Measurements from ENCODE around the gene DNAJC17. TPM values are rescaled to one million over a fixed set of nuclear protein-coding genes. Genes with fewer than 3 reads are reported as not detected.

DNAJC17 gene
- total RNA-seq, 1 experiment from 2014 or later = 36.1 TPM

DNA sequence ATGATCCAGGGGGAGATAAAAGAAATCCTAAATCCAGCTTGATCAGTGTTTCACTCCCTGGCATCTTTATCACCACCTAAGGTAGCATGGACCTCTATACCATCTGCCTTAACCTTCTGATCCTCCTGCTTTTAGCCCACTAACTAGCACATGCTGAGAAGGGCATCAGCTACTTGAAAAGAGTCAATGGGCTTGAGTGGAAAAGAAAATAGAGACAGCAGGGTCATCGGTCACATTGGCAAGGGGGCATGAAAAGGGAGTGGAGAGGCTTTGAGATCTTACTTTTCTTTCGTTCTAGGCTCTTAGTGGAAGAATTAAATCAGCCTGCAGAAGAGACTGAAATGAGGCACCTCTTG, 623 bp downstream of the DNAJC17 start:
- Histone ChIP-seq H3K36me3 (ENCODE audit: control insufficient read depth in 1 of 2, insufficient read depth in 2 of 2, low read length in 2 of 2) (no peaks in the 10 kb centered on the region; a peak in 1 of 4 replicates), H3K4me3 (replicated peaks in 1 of 2; ENCODE audit: low read depth in 1 of 2, low read length in 2 of 2) (peak overlapping the region; percentile 97 to 100), H3K9ac (ENCODE audit: low read length) (peak overlapping the region; percentile 97), H3K27me3 (ENCODE audit: insufficient read depth, low read length) (no peaks in the 10 kb centered on the region), H3K27ac (ENCODE audit: low read depth, low read length) (peak overlapping the region; percentile 97), H3K9me2 (ENCODE audit: insufficient read depth) (no peaks in the 10 kb centered on the region), H3K4me1 (ENCODE audit: control insufficient read depth in 1 of 2, insufficient read depth in 2 of 2, low read length in 2 of 2) (peaks cover 9 to 20% of the 10 kb centered on the region in 2 experiments; a peak in 3 of 4 replicates), H3K79me2 (ENCODE audit: insufficient read depth, low read length) (peaks cover 25% of the 10 kb centered on the region), H4K20me1 (ENCODE audit: insufficient read depth) (no peaks in the 10 kb centered on the region), H3K9me3 (ENCODE audit: control insufficient read depth in 1 of 2, insufficient read depth in 1 of 2, low read depth in 1 of 2, low read length in 2 of 2) (no peaks in the 10 kb centered on the region), H3K4me2 (ENCODE audit: low read length) (peak overlapping the region; percentile 93), H2AFZ (ENCODE audit: low read depth, low read length, poor library complexity, severe bottlenecking) (peak overlapping the region; percentile 94)
- ATAC-seq (no peak), DNase-seq (ENCODE audit: low read depth, low spot score) (no peak)
- TSS peak; percentile 79 for BruUV-seq (replicated peaks)
- TF ChIP-seq ZFX (IDR thresholded peaks at IDR 0.05) (no peak), ZNF274 (IDR thresholded peaks at IDR 0.05; ENCODE audit: low read depth, low read length) (no peak), JUND (IDR thresholded peaks at IDR 0.05) (no peak), RAD21 (IDR thresholded peaks at IDR 0.05; ENCODE audit: low read depth) (no peak), YY1 (IDR thresholded peaks at IDR 0.05; ENCODE audit: extremely low read depth, insufficient replicate concordance, low read depth, low read length) (no peak), CEBPB (IDR thresholded peaks at IDR 0.05; ENCODE audit: low read depth) (no peak), POLR2AphosphoS5 (IDR thresholded peaks at IDR 0.05; ENCODE audit: low read depth, low read length) (no peak), EGR1 (IDR thresholded peaks at IDR 0.05; ENCODE audit: low read depth) (no peak), POLR2A (IDR thresholded peaks at IDR 0.05; ENCODE audit: borderline replicate concordance, extremely low read depth, insufficient read depth, insufficient read length) (no peak), EZH2 (IDR thresholded peaks at IDR 0.05) (no peak), ELF1 (IDR thresholded peaks at IDR 0.05; ENCODE audit: borderline replicate concordance, low read depth) (no peak), FOSL1 (IDR thresholded peaks at IDR 0.05; ENCODE audit: low read depth) (no peak), SP1 (IDR thresholded peaks at IDR 0.05; ENCODE audit: low read depth) (no peak), REST (IDR thresholded peaks at IDR 0.05; ENCODE audit: low read depth) (no peak), ATF3 (IDR thresholded peaks at IDR 0.05) (no peak), EZH2phosphoT487 (IDR thresholded peaks at IDR 0.05; ENCODE audit: borderline replicate concordance) (no peak)
- RAD21 ChIA-PET (ENCODE audit: low non-redundant PET in 1 of 2, low total read pairs in 2 of 2, uncharacterized antibody in 2 of 2, unreplicated experiment in 2 of 2) = interaction anchor here in 1 of 2 experiments (0.7 to 1.1 kb wide), 2 partner anchors 12 to 51 kb away, joined by 3 read pairs; no protein-coding TSS in a partner anchor
- POLR2A ChIA-PET = interaction anchor here (0.7 to 1.6 kb wide), 4 partner anchors 9 to 67 kb away, joined by 3 to 9 read pairs (median 4); no protein-coding TSS in a partner anchor
- CTCF ChIA-PET = interaction anchor here (0.8 to 2.2 kb wide), 4 partner anchors 20 to 62 kb away, joined by 3 to 7 read pairs (median 4); no protein-coding TSS in a partner anchor
- intact Hi-C loops (cut with micrococcal nuclease) = no loop called here

All from HCT116 (cell line).